A673 (cell line): ENCODE measurements around the gene ULK1. TPM values are rescaled to one million over a fixed set of nuclear protein-coding genes. Genes with fewer than 3 reads are reported as not detected.

Source experiments
- BruUV-seq: library from RNA; stranded (reverse); fragments of 400-500 nt; replicated peaks from 2 replicates; lab custom pipeline; 2021; lab: Mats Ljungman, UMichigan
- CTCF ChIA-PET: fragments of 300-600 bp; sonication (Branson Sonifier 250); formaldehyde crosslinking; loops from one replicate; lab custom pipeline; 2022; ENCODE audit warnings: antibody characterized with exemption; lab: Charles Lee
- POLR2A ChIA-PET: fragments of 300-600 bp; sonication (Branson Sonifier 250); formaldehyde crosslinking; loops from one replicate; lab custom pipeline; 2022; ENCODE audit warnings: antibody characterized with exemption; ENCODE audit not compliant: low non-redundant PET; lab: Charles Lee
- DNase-seq: peaks from one replicate; pipeline ENCODE4 v3.0.0-alpha.2; 2015; ENCODE audit warnings: low spot score
- H3K27ac ChIP-seq: fragments of 200-600 bp; sonication (generic); 2 replicates; pipeline ENCODE4 v1.5.1; 2016; ENCODE audit warnings: mixed run types, low read depth, mild to moderate bottlenecking, mixed read lengths, antibody characterized with exemption, low read length; ENCODE audit not compliant: poor library complexity, severe bottlenecking
- H3K27me3 ChIP-seq: fragments of 200-600 bp; sonication (generic); replicated peaks from 2 replicates; pipeline ENCODE4 v1.6.1; 2017; ENCODE audit warnings: mixed run types, low read depth, mild to moderate bottlenecking, mixed read lengths, antibody characterized with exemption, low read length; ENCODE audit not compliant: insufficient read depth, poor library complexity
- H3K36me3 ChIP-seq: fragments of 200-600 bp; sonication (generic); 2 replicates; pipeline ENCODE4 v1.6.1; 2016; ENCODE audit warnings: mixed run types, mild to moderate bottlenecking, mixed read lengths, antibody characterized with exemption, low read length; ENCODE audit not compliant: insufficient read depth, poor library complexity, severe bottlenecking
- H3K4me1 ChIP-seq: fragments of 200-600 bp; sonication (generic); 2 replicates; pipeline ENCODE4 v1.6.1; 2017; ENCODE audit warnings: mixed run types, mild to moderate bottlenecking, mixed read lengths, antibody characterized with exemption, low read length; ENCODE audit not compliant: insufficient read depth, poor library complexity, severe bottlenecking
- H3K4me3 ChIP-seq: fragments of 200-600 bp; sonication (generic); 2 replicates; pipeline ENCODE4 v1.5.1; 2016; ENCODE audit warnings: low read depth, mixed run types, mild to moderate bottlenecking, mixed read lengths, low read length; ENCODE audit not compliant: poor library complexity, severe bottlenecking
- H3K9me3 ChIP-seq: fragments of 200-600 bp; sonication (generic); 2 replicates; pipeline ENCODE4 v1.6.1; 2016; ENCODE audit warnings: mixed run types, low read depth, mild to moderate bottlenecking, mixed read lengths, antibody characterized with exemption, low read length; ENCODE audit not compliant: poor library complexity, severe bottlenecking
- EZH2 ChIP-seq: fragments of 200-600 bp; sonication (generic); IDR thresholded peaks from 2 replicates; pipeline ENCODE4 v1.6.1; 2017; ENCODE audit warnings: borderline replicate concordance, low read depth, mild to moderate bottlenecking, mixed read lengths, antibody characterized with exemption, low read length; ENCODE audit not compliant: poor library complexity, severe bottlenecking
- intact Hi-C: fragments of 100-400 bp; cut with micrococcal nuclease; formaldehyde crosslinking; loops from one replicate; pipeline ENCODE4 v1.10.0; 2022; ENCODE audit not compliant: unreplicated experiment
- total RNA-seq: library from RNA; stranded (reverse); gene quantifications from 2 replicates; pipeline ENCODE4 v1.2.3, GENCODE V29; 2021
- TF ChIP-seq, protein P1 (sequence below): fragments of 300-800, 200-600 bp; sonication (generic); conservative IDR thresholded peaks from 2 replicates; pipeline ENCODE4 v1.5.1; 2017; ENCODE audit warnings: low read depth, mild to moderate bottlenecking, antibody characterized with exemption, low read length, moderate library complexity, mixed read lengths

The ULK1 gene
- total RNA-seq, 1 experiment from 2014 or later = 57.3 TPM

- Histone ChIP-seq H3K27ac (no peak overlapping the region), H3K9me3 (no peaks in the 10 kb centered on the region), H3K4me1 (peaks cover 12% of the 10 kb centered on the region), H3K27me3 (no peaks in the 10 kb centered on the region), H3K4me3 (no peak overlapping the region), H3K36me3 (peaks cover 52% of the 10 kb centered on the region)
- no TSS peak for BruUV-seq
- TF ChIP-seq EZH2 = no peak
- TF ChIP-seq, protein P1, sequence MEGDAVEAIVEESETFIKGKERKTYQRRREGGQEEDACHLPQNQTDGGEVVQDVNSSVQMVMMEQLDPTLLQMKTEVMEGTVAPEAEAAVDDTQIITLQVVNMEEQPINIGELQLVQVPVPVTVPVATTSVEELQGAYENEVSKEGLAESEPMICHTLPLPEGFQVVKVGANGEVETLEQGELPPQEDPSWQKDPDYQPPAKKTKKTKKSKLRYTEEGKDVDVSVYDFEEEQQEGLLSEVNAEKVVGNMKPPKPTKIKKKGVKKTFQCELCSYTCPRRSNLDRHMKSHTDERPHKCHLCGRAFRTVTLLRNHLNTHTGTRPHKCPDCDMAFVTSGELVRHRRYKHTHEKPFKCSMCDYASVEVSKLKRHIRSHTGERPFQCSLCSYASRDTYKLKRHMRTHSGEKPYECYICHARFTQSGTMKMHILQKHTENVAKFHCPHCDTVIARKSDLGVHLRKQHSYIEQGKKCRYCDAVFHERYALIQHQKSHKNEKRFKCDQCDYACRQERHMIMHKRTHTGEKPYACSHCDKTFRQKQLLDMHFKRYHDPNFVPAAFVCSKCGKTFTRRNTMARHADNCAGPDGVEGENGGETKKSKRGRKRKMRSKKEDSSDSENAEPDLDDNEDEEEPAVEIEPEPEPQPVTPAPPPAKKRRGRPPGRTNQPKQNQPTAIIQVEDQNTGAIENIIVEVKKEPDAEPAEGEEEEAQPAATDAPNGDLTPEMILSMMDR = no peak
- ChIA-PET POLR2A (no interaction called here), CTCF (interaction anchor here (0.5 kb wide), 1 partner anchor 311 kb away, joined by 8 read pairs; no protein-coding TSS in a partner anchor)
- intact Hi-C loops = no loop called here
- DNase-seq = peak; percentile 28
Measured at GRCh38 chr12:131910302-131911027, 16.0 kb downstream of the ULK1 start.

GRCh38 chr12:131911028-131911650 is 16.7 kb downstream of the ULK1 start:
- Histone ChIP-seq H3K27me3 (no peaks in the 10 kb centered on the region), H3K27ac (no peak overlapping the region), H3K36me3 (peaks cover 58% of the 10 kb centered on the region), H3K4me1 (peaks cover 12% of the 10 kb centered on the region), H3K4me3 (no peak overlapping the region), H3K9me3 (no peaks in the 10 kb centered on the region)
- ChIA-PET POLR2A (no interaction called here), CTCF (no interaction called here)
- BruUV-seq = no TSS peak
- TF ChIP-seq, protein P1 = no peak
- TF ChIP-seq EZH2 = no peak
- intact Hi-C loops = no loop called here
- DNase-seq = no peak

GRCh38 chr12:131911851-131912477 is 17.5 kb downstream of the ULK1 start:
- TF ChIP-seq, protein P1 = no peak
- TF ChIP-seq EZH2 = no peak
- Histone ChIP-seq H3K27ac (peak overlapping the region; percentile 65), H3K4me1 (peaks cover 12% of the 10 kb centered on the region), H3K36me3 (peaks cover 63% of the 10 kb centered on the region), H3K4me3 (no peak overlapping the region), H3K9me3 (no peaks in the 10 kb centered on the region), H3K27me3 (no peaks in the 10 kb centered on the region)
- CTCF ChIA-PET = no interaction called here
- POLR2A ChIA-PET = no interaction called here
- DNase-seq = no peak
- BruUV-seq = no TSS peak
- intact Hi-C loops = no loop called here
